ENCODE measurements around the gene ZSCAN10.

DNA sequence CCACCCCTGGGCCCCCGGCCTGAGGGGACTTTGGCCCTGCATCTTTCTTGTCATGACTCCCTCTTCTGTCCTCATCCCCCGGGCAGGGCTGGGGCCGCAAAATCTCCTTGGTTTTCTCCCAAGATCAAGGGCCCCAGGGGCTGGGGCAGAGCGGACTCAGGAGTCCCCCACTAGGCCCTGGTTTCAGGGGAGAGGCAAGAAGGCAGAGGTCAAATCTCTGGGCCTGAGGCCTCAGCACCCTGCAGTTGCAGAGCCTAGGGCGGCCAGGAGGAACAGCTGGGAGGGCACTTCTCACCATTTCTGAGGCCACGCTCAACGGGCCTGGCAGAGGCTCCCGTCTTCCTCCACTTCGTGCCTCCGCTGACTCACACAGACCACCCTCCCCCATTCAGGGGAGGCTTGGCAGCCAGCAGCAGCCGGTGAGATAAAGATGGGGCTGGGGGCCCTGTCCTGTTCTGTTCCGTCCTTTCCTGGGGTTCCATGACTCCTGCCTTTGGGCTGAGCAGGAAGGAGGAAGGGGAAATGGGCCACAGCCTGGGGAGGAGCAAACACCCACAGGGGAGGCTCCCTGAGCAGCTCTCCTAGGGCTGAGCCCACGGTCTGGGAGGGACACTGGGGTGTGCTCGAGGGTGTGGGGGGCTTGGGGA lies 12.4 kb downstream of the ZSCAN10 start:
- no peak for TF ChIP-seq EZH2phosphoT487 (IDR thresholded peaks at IDR 0.05; ENCODE audit: low read length)
- TF ChIP-seq, protein P1, sequence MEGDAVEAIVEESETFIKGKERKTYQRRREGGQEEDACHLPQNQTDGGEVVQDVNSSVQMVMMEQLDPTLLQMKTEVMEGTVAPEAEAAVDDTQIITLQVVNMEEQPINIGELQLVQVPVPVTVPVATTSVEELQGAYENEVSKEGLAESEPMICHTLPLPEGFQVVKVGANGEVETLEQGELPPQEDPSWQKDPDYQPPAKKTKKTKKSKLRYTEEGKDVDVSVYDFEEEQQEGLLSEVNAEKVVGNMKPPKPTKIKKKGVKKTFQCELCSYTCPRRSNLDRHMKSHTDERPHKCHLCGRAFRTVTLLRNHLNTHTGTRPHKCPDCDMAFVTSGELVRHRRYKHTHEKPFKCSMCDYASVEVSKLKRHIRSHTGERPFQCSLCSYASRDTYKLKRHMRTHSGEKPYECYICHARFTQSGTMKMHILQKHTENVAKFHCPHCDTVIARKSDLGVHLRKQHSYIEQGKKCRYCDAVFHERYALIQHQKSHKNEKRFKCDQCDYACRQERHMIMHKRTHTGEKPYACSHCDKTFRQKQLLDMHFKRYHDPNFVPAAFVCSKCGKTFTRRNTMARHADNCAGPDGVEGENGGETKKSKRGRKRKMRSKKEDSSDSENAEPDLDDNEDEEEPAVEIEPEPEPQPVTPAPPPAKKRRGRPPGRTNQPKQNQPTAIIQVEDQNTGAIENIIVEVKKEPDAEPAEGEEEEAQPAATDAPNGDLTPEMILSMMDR (IDR thresholded peaks at IDR 0.05; ENCODE audit: low read length) = no peak

All from MM.1S (cell line).